ENCODE data around the gene AMPD3. TPM values are rescaled to one million over a fixed set of nuclear protein-coding genes. Genes with fewer than 3 reads are reported as not detected.
A peak's percentile ranks its signal among the peaks of the same experiment; 100 is the strongest.

The AMPD3 gene
- 100 to 1,000 TPM in 1 of 2 donors, 10 to 100 TPM in 1; 30.6 to 179 TPM for total RNA-seq

GRCh38 chr11:10454878-10455631 is at the start of gene AMPD3:
Gene AMPD3 (plus strand): TSS chr11:10455264. CDS start chr11:10461520, 6,256 bp downstream.
- H3K4me3 Mint-ChIP-seq = peak within 1 kb of the TSS; percentile 86
- H3K36me3 Mint-ChIP-seq (ENCODE audit: low read depth) = peaks cover 59% of the 10 kb centered on the region
- H3K27me3 Mint-ChIP-seq = no peaks in the 10 kb centered on the region
- H3K9me3 Mint-ChIP-seq = no peaks in the 10 kb centered on the region
- H3K27ac Mint-ChIP-seq = peak within 1 kb of the TSS; percentile 87
- peaks cover 38% of the 10 kb centered on the region for H3K4me1 Mint-ChIP-seq
- ATAC-seq (replicated peaks) = peak; percentile 67

GRCh38 chr11:10405865-10406592 is 49.0 kb upstream of the AMPD3 start:
- Mint-ChIP-seq H3K27ac (no peak overlapping the region), H3K4me1 (peaks cover 16% of the 10 kb centered on the region), H3K27me3 (no peaks in the 10 kb centered on the region), H3K36me3 (ENCODE audit: low read depth) (no peaks in the 10 kb centered on the region), H3K4me3 (no peak overlapping the region), H3K9me3 (no peaks in the 10 kb centered on the region)
- ATAC-seq (replicated peaks) = peak; percentile 90

GRCh38 chr11:10407055-10407454 is 48.0 kb upstream of the AMPD3 start:
- Mint-ChIP-seq H3K36me3 (ENCODE audit: low read depth) (no peaks in the 10 kb centered on the region), H3K27ac (no peak overlapping the region), H3K4me3 (no peak overlapping the region), H3K27me3 (no peaks in the 10 kb centered on the region), H3K4me1 (peaks cover 16% of the 10 kb centered on the region), H3K9me3 (no peaks in the 10 kb centered on the region)
- peak; percentile 60 for ATAC-seq (replicated peaks)

GRCh38 chr11:10407749-10408685 is 47.0 kb upstream of the AMPD3 start:
- no peak for ATAC-seq (replicated peaks)
- H3K4me1 Mint-ChIP-seq = peaks cover 16% of the 10 kb centered on the region

GRCh38 chr11:10409207-10409661 is 45.8 kb upstream of the AMPD3 start:
- Mint-ChIP-seq H3K27ac (peak overlapping the region; percentile 74), H3K9me3 (no peaks in the 10 kb centered on the region), H3K4me3 (no peak overlapping the region), H3K27me3 (no peaks in the 10 kb centered on the region), H3K36me3 (ENCODE audit: low read depth) (no peaks in the 10 kb centered on the region), H3K4me1 (peaks cover 24% of the 10 kb centered on the region)
- no peak for ATAC-seq (replicated peaks)

More at GRCh38 chr11:10407749-10408685, 47.0 kb upstream of the AMPD3 start:
- H3K36me3 Mint-ChIP-seq (ENCODE audit: low read depth) = no peaks in the 10 kb centered on the region
- H3K4me3 Mint-ChIP-seq = no peak overlapping the region
- peak overlapping the region; percentile 46 for H3K27ac Mint-ChIP-seq
- H3K27me3 Mint-ChIP-seq = no peaks in the 10 kb centered on the region
- H3K9me3 Mint-ChIP-seq = no peaks in the 10 kb centered on the region

GRCh38 chr11:10410106-10410843 is 44.8 kb upstream of the AMPD3 start:
- peaks cover 28% of the 10 kb centered on the region for H3K4me1 Mint-ChIP-seq
- no peak overlapping the region for H3K4me3 Mint-ChIP-seq
- ATAC-seq (replicated peaks) = no peak

GRCh38 chr11:10410844-10411200 is 44.2 kb upstream of the AMPD3 start:
- ATAC-seq (replicated peaks) = no peak
- no peaks in the 10 kb centered on the region for H3K9me3 Mint-ChIP-seq
- H3K4me3 Mint-ChIP-seq = no peak overlapping the region
- H3K27me3 Mint-ChIP-seq = no peaks in the 10 kb centered on the region
- peaks cover 25% of the 10 kb centered on the region for H3K4me1 Mint-ChIP-seq
- no peak overlapping the region for H3K27ac Mint-ChIP-seq
- H3K36me3 Mint-ChIP-seq (ENCODE audit: low read depth) = no peaks in the 10 kb centered on the region

More at GRCh38 chr11:10410106-10410843, 44.8 kb upstream of the AMPD3 start:
- Mint-ChIP-seq H3K27ac (no peak overlapping the region), H3K9me3 (no peaks in the 10 kb centered on the region), H3K27me3 (no peaks in the 10 kb centered on the region), H3K36me3 (ENCODE audit: low read depth) (no peaks in the 10 kb centered on the region)

- ATAC-seq (replicated peaks) = no peak
- Mint-ChIP-seq H3K27me3 (no peaks in the 10 kb centered on the region), H3K4me3 (no peak overlapping the region), H3K4me1 (peaks cover 21% of the 10 kb centered on the region), H3K27ac (no peak overlapping the region), H3K36me3 (ENCODE audit: low read depth) (no peaks in the 10 kb centered on the region), H3K9me3 (no peaks in the 10 kb centered on the region)
Measured at GRCh38 chr11:10412266-10412665, 42.8 kb upstream of the AMPD3 start.

- Mint-ChIP-seq H3K36me3 (ENCODE audit: low read depth) (no peaks in the 10 kb centered on the region), H3K27ac (peak overlapping the region; percentile 58), H3K27me3 (no peaks in the 10 kb centered on the region), H3K9me3 (no peaks in the 10 kb centered on the region), H3K4me3 (no peak overlapping the region), H3K4me1 (peaks cover 21% of the 10 kb centered on the region)
- peak; percentile 80 for ATAC-seq (replicated peaks)
Measured at GRCh38 chr11:10413268-10413667, 41.8 kb upstream of the AMPD3 start.

GRCh38 chr11:10414181-10414580 is 40.9 kb upstream of the AMPD3 start:
- H3K27ac Mint-ChIP-seq = peak overlapping the region; percentile 59
- H3K27me3 Mint-ChIP-seq = no peaks in the 10 kb centered on the region
- no peaks in the 10 kb centered on the region for H3K36me3 Mint-ChIP-seq (ENCODE audit: low read depth)
- ATAC-seq (replicated peaks) = no peak
- H3K4me1 Mint-ChIP-seq = peaks cover 18% of the 10 kb centered on the region
- H3K4me3 Mint-ChIP-seq = peak overlapping the region; percentile 43
- no peaks in the 10 kb centered on the region for H3K9me3 Mint-ChIP-seq

- Mint-ChIP-seq H3K36me3 (ENCODE audit: low read depth) (no peaks in the 10 kb centered on the region), H3K4me1 (peaks cover 13% of the 10 kb centered on the region), H3K27me3 (no peaks in the 10 kb centered on the region), H3K27ac (peak overlapping the region; percentile 59), H3K9me3 (no peaks in the 10 kb centered on the region), H3K4me3 (peak overlapping the region; percentile 43)
- peak; percentile 60 for ATAC-seq (replicated peaks)
Measured at GRCh38 chr11:10414659-10415058, 40.4 kb upstream of the AMPD3 start.

GRCh38 chr11:10415817-10416392 is 39.2 kb upstream of the AMPD3 start:
- H3K4me1 Mint-ChIP-seq = peaks cover 12% of the 10 kb centered on the region
- H3K9me3 Mint-ChIP-seq = no peaks in the 10 kb centered on the region
- no peaks in the 10 kb centered on the region for H3K27me3 Mint-ChIP-seq
- no peak overlapping the region for H3K27ac Mint-ChIP-seq
- H3K36me3 Mint-ChIP-seq (ENCODE audit: low read depth) = no peaks in the 10 kb centered on the region
- no peak for ATAC-seq (replicated peaks)
- H3K4me3 Mint-ChIP-seq = no peak overlapping the region

- Mint-ChIP-seq H3K36me3 (ENCODE audit: low read depth) (no peaks in the 10 kb centered on the region), H3K27ac (no peak overlapping the region), H3K27me3 (peaks cover 2% of the 10 kb centered on the region), H3K4me1 (peaks cover 12% of the 10 kb centered on the region), H3K4me3 (no peak overlapping the region), H3K9me3 (peaks cover 10% of the 10 kb centered on the region)
- no peak for ATAC-seq (replicated peaks)
Measured at GRCh38 chr11:10418259-10418949, 36.7 kb upstream of the AMPD3 start.
